K562 (cell line): ENCODE results near the gene ZMIZ1. TPM values are rescaled to one million over a fixed set of nuclear protein-coding genes. Genes with fewer than 3 reads are reported as not detected.

Experiments
- MBD2 ChIP-seq: sonication (generic); IDR thresholded peaks from 2 replicates; pipeline ENCODE4 v1.6.1; 2016; ENCODE audit warnings: low read depth, borderline replicate concordance
- PHF21A ChIP-seq: fragments of 450-650 bp; IDR thresholded peaks from 2 replicates; pipeline ENCODE4 v1.6.1; 2017; ENCODE audit warnings: low read depth, borderline replicate concordance
- RCOR1 ChIP-seq, 2 experiments: IDR thresholded peaks; 2 replicates each; pipeline ENCODE4 v1.6.1; 2012; ENCODE audit warnings: low read depth in 2 of 2, low read length in 2 of 2, borderline replicate concordance in 1 of 2, improper control_type of control experiment in 1 of 2
- ZBTB12 ChIP-seq: fragments of 250-450 bp; sonication (Bioruptor Pico); IDR thresholded peaks from 2 replicates; pipeline ENCODE4 v1.4.0; 2020
- ZBTB33 ChIP-seq: sonication (generic); formaldehyde crosslinking; IDR thresholded peaks from 2 replicates; pipeline ENCODE4 v1.8.1; 2023; ENCODE audit warnings: mild to moderate bottlenecking, missing genetic modification reagents
- ZBTB43 ChIP-seq: sonication (generic); formaldehyde crosslinking; IDR thresholded peaks from 2 replicates; pipeline ENCODE4 v1.8.0; 2023; ENCODE audit warnings: mild to moderate bottlenecking, missing genetic modification reagents
- polyA plus RNA-seq, 8 experiments: library from polyadenylated mRNA; depleted of rRNA in 4 of 8; stranded (reverse) in 5 of 8; unstranded in 3 of 8; fragments of >200 nt; fragmentation: Nextera tagmentation in 2 of 8; fragmentation: Illumina TruSeq in 1 of 8; extraction: Ambion mirVana in 2 of 8; extraction: Trizol in 1 of 8; gene quantifications; 2 replicates each; pipeline versions ENCODE4 v1.2.1 to v1.2.3, GENCODE V29; 2011 to 2014; ENCODE audit warnings: inconsistent platforms in 1 of 8, missing spikeins in 1 of 8
- total RNA-seq, 7 experiments: library from RNA; depleted of rRNA in 6 of 7; stranded (reverse); fragments of >200 nt in 6 of 7; fragmentation: Illumina TruSeq in 2 of 7; extraction: Trizol in 2 of 7; gene quantifications; 2 replicates each; pipeline versions ENCODE4 v1.2.1 to v1.2.3, GENCODE V29; 2011 to 2021; ENCODE audit warnings: low replicate concordance in 1 of 7

Gene ZMIZ1
- total and polyA plus RNA-seq, 9 of the 15 experiments (the other 6 are each of a cell fraction or from before 2014, with no cell fraction given): 1.0 to 37.3 (median 4.3) TPM

- TF ChIP-seq MBD2 (no peak), ZBTB12 (CRISPR knock-in tag) (no peak), RCOR1 (IDR thresholded peaks at IDR 0.05; ENCODE audit: borderline replicate concordance in 1 of 2, low read depth in 2 of 2, low read length in 2 of 2) (no peak), ZBTB33 (CRISPR knock-in tag) (0 out of 2 replicates have a peak, but pooled peaks have one; percentile 24), PHF21A (no peak), ZBTB43 (no peak)
- TF ChIP-seq, all 486 proteins: peak for 8
Measured at GRCh38 chr10:79223091-79224048, 154.6 kb downstream of the ZMIZ1 start (continued).
